ENCODE results near the gene DPEP2NB.

DPEP2NB gene, protein sequence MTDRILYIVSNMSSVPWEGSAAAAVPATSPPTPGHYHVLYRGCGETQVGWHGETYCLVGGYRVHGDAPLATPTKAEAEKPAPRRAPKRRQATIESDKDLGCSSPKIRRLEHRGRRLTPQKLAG

GRCh38 chr16:68015681-68016080, at the start of gene DPEP2NB:
DPEP2NB (minus strand) TSS chr16:68015911; CDS start chr16:68015770, 141 bp downstream.
- Histone ChIP-seq H3K36me3 (ENCODE audit: low read length) (no peaks in the 10 kb centered on the region), H3K4me2 (ENCODE audit: low read depth, low read length, poor library complexity, severe bottlenecking) (no peak within 1 kb of the TSS), H3K4me3 (ENCODE audit: insufficient read depth, low read length, poor library complexity, severe bottlenecking) (no peak within 1 kb of the TSS), H4K20me1 (ENCODE audit: low read depth, low read length) (no peaks in the 10 kb centered on the region), H3K9me2 (replicated peaks; ENCODE audit: insufficient read depth, low read length) (no peaks in the 10 kb centered on the region), H3K27ac (ENCODE audit: low read depth, low read length) (no peak within 1 kb of the TSS), H3K9me3 (ENCODE audit: insufficient read depth, low read length) (no peaks in the 10 kb centered on the region), H3K9ac (ENCODE audit: low read length) (no peak within 1 kb of the TSS), H3F3A (ENCODE audit: insufficient read depth) (no peaks in the 10 kb centered on the region), H3K27me3 (ENCODE audit: low read length) (no peaks in the 10 kb centered on the region), H2AFZ (ENCODE audit: low read depth, low read length, severe bottlenecking) (no peak within 1 kb of the TSS), H3K79me2 (ENCODE audit: insufficient read depth, low read length) (no peaks in the 10 kb centered on the region)
- no peak for TF ChIP-seq CTCF (IDR thresholded peaks at IDR 0.05; ENCODE audit: insufficient read depth, low read length, poor library complexity, severe bottlenecking)
- no peak for TF ChIP-seq EZH2phosphoT487 (conservative IDR thresholded peaks at IDR 0.05; ENCODE audit: low read length)

DNA sequence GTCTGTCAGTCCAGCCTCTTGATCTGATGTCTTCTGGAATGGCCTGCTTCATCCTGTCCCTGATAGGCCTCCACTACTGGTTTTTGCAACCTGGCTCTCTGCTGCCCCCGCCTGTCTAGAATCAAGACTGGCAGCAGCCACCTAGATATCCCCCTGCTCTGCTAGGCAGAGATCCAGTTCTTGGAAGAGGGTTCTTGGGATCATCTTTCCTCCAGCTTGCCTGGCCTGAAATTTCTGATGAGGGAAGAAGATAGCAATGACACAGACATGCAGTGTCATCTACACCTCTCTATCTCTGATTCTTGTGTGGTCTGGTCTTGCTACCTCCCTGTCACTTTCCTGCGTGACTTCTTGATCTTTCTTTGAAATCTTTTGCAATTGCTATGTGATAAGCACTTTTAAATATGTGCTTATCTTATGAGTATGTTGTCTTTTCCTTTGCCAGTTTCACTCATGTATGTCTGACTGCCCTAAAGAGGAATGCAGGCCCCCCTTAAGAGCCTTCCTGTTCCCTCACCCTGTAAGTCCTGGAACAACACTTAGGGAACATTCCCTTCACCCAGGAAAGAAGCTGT, 49.2 kb upstream of the DPEP2NB start:
- no peaks in the 10 kb centered on the region for H3K36me3 ChIP-seq (ENCODE audit: low read length)
- no peak overlapping the region for H3K27ac ChIP-seq (ENCODE audit: low read depth, low read length)
- H4K20me1 ChIP-seq (ENCODE audit: low read depth, low read length), result no peaks in the 10 kb centered on the region
- no peaks in the 10 kb centered on the region for H3K9me3 ChIP-seq (ENCODE audit: insufficient read depth, low read length)
- no peaks in the 10 kb centered on the region for H3K9me2 ChIP-seq (replicated peaks; ENCODE audit: insufficient read depth, low read length)
- no peaks in the 10 kb centered on the region for H3K79me2 ChIP-seq (ENCODE audit: insufficient read depth, low read length)
- TF ChIP-seq EZH2phosphoT487 (conservative IDR thresholded peaks at IDR 0.05; ENCODE audit: low read length), result no peak
- peak; percentile 88 for TF ChIP-seq CTCF (IDR thresholded peaks at IDR 0.05; ENCODE audit: insufficient read depth, low read length, poor library complexity, severe bottlenecking)
- no peak overlapping the region for H2AFZ ChIP-seq (ENCODE audit: low read depth, low read length, severe bottlenecking)
- no peak overlapping the region for H3K4me3 ChIP-seq (ENCODE audit: insufficient read depth, low read length, poor library complexity, severe bottlenecking)
- no peak overlapping the region for H3K9ac ChIP-seq (ENCODE audit: low read length)
- H3K27me3 ChIP-seq (ENCODE audit: low read length), result no peaks in the 10 kb centered on the region
- H3K4me2 ChIP-seq (ENCODE audit: low read depth, low read length, poor library complexity, severe bottlenecking), result no peak overlapping the region
- H3F3A ChIP-seq (ENCODE audit: insufficient read depth), result no peaks in the 10 kb centered on the region

GRCh38 chr16:68062910-68063393, 47.2 kb upstream of the DPEP2NB start:
- H3K79me2 ChIP-seq (ENCODE audit: insufficient read depth, low read length), result no peaks in the 10 kb centered on the region
- H3K9me2 ChIP-seq (replicated peaks; ENCODE audit: insufficient read depth, low read length), result no peaks in the 10 kb centered on the region
- H3K27ac ChIP-seq (ENCODE audit: low read depth, low read length), result no peak overlapping the region
- H3K9me3 ChIP-seq (ENCODE audit: insufficient read depth, low read length), result no peaks in the 10 kb centered on the region
- H2AFZ ChIP-seq (ENCODE audit: low read depth, low read length, severe bottlenecking), result no peak overlapping the region
- TF ChIP-seq EZH2phosphoT487 (conservative IDR thresholded peaks at IDR 0.05; ENCODE audit: low read length) (no peak), CTCF (IDR thresholded peaks at IDR 0.05; ENCODE audit: insufficient read depth, low read length, poor library complexity, severe bottlenecking) (no peak)
- no peaks in the 10 kb centered on the region for H4K20me1 ChIP-seq (ENCODE audit: low read depth, low read length)
- H3K9ac ChIP-seq (ENCODE audit: low read length), result no peak overlapping the region
- no peak overlapping the region for H3K4me3 ChIP-seq (ENCODE audit: insufficient read depth, low read length, poor library complexity, severe bottlenecking)
- H3F3A ChIP-seq (ENCODE audit: insufficient read depth), result no peaks in the 10 kb centered on the region
- H3K36me3 ChIP-seq (ENCODE audit: low read length), result no peaks in the 10 kb centered on the region
- no peaks in the 10 kb centered on the region for H3K27me3 ChIP-seq (ENCODE audit: low read length)
- no peak overlapping the region for H3K4me2 ChIP-seq (ENCODE audit: low read depth, low read length, poor library complexity, severe bottlenecking)

Data from SU-DHL-6 (cell line).